ENCODE data around the gene SUMF2. TPM values are rescaled to one million over a fixed set of nuclear protein-coding genes. Genes with fewer than 3 reads are reported as not detected.
"Not testable (repeated sequence)": the region's sequence is repeated elsewhere in the genome, so short reads cannot be mapped to it uniquely, and the experiment has no call there.

SUMF2 gene
- total and polyA plus RNA-seq, 2 of the 4 experiments (the other 2 are of a cell fraction): 86.2 to 97.3 TPM

- TF ChIP-seq POLR2A (IDR thresholded peaks at IDR 0.05; ENCODE audit: low read depth, low read length) (no peak), RFX5 (IDR thresholded peaks at IDR 0.05; ENCODE audit: low read depth, low read length) (no peak)
These were observed 17.2 kb upstream of the SUMF2 start (continued) for GRCh38 chr7:56046721-56047445.

- H3K27me3 ChIP-seq (ENCODE audit: control insufficient read depth, insufficient read depth, low read length); H2BK20ac ChIP-seq (ENCODE audit: low read depth, low read length); H4K91ac ChIP-seq (ENCODE audit: insufficient read depth, low read depth, low read length); POLR2A ChIA-PET (ENCODE audit: unreplicated experiment); H3K4me2 ChIP-seq (ENCODE audit: low read depth, low read length); H3K14ac ChIP-seq (replicated peaks; ENCODE audit: low read depth, low read length); H3K9me1 ChIP-seq (ENCODE audit: insufficient read depth, low read length); ATAC-seq (ENCODE audit: low read depth); H2BK15ac ChIP-seq (ENCODE audit: low read depth, low read length); H3K56ac ChIP-seq (ENCODE audit: extremely low read depth, insufficient read depth, low read length); CTCF ChIA-PET; BruUV-seq (replicated peaks); H3K9ac ChIP-seq (ENCODE audit: low read depth, low read length); H3K23ac ChIP-seq (ENCODE audit: low read depth, low read length); in situ Hi-C loops (cut with MboI; ENCODE audit: low sequenced_read_pairs); H2AK5ac ChIP-seq (ENCODE audit: low read depth, low read length); H3K4me1 ChIP-seq (ENCODE audit: control insufficient read depth, insufficient read depth, low read length); H2AK9ac ChIP-seq (replicated peaks; ENCODE audit: low read depth, low read length, poor library complexity); H3K36me3 ChIP-seq (ENCODE audit: control insufficient read depth, insufficient read depth, low read length); H3K9me3 ChIP-seq (ENCODE audit: control insufficient read depth, insufficient read depth, low read length); H4K5ac ChIP-seq (ENCODE audit: low read depth, low read length); H4K8ac ChIP-seq (ENCODE audit: low read depth in 2 of 2, low read length in 2 of 2); dilution Hi-C loops (cut with HindIII; ENCODE audit: low sequenced_read_pairs, unreplicated experiment); H2AFZ ChIP-seq (replicated peaks; ENCODE audit: low read length, poor library complexity); DNase-seq; H3K4me3 ChIP-seq (ENCODE audit: insufficient read depth, low read depth, low read length); H2BK120ac ChIP-seq (ENCODE audit: low read depth, low read length); H4K20me1 ChIP-seq (ENCODE audit: insufficient read depth, low read length); H3K4ac ChIP-seq (ENCODE audit: low read depth, low read length); H3K18ac ChIP-seq (ENCODE audit: low read depth, low read length): not testable (repeated sequence)
- Histone ChIP-seq H2BK5ac (ENCODE audit: low read depth, low read length, poor library complexity, severe bottlenecking) (peak overlapping the region; percentile 77), H3K27ac (ENCODE audit: insufficient read depth, low read length) (peak overlapping the region; percentile 85; the same call in 1 of the 2 replicates), H3K79me1 (ENCODE audit: low read depth in 1 of 2, low read length in 2 of 2) (peaks cover 18 to 29% of the 10 kb centered on the region in 2 experiments)
- WGBS, 2 experiments (ENCODE audit: extremely low coverage in 2 of 2, insufficient read length in 1 of 2): 80% methylated on average over 1 of the region's 11 CpGs; no CpG with 5 or more reads in 1 of the 2 experiments
- intact Hi-C loops (cut with micrococcal nuclease): loop anchor here (2.0 kb wide), 1 partner anchor 15 kb away; no protein-coding TSS in a partner anchor
These were observed 16.5 kb upstream of the SUMF2 start for GRCh38 chr7:56047446-56048116.
